Measurements from ENCODE around the gene BACE1.

DNA sequence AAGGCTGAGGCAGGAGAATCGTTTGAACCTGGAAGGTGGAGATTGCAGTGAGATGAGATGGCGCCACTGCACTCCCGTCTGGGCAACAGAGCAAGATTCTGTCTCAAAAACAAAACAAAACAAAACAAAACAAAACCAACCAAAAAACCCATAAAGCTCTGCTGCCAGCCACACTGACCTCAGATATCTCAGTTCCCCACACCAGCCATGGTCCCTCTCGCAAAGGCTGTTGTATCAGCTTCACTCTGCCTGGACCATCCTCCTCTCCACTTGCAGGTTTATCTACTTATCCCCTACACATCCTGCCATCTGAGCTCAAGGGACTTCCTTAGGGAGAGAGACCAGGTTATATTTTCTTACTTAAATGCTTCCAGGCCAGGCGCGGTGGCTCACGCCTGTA is 13.8 kb downstream of the BACE1 start:
- TF ChIP-seq, protein P1, sequence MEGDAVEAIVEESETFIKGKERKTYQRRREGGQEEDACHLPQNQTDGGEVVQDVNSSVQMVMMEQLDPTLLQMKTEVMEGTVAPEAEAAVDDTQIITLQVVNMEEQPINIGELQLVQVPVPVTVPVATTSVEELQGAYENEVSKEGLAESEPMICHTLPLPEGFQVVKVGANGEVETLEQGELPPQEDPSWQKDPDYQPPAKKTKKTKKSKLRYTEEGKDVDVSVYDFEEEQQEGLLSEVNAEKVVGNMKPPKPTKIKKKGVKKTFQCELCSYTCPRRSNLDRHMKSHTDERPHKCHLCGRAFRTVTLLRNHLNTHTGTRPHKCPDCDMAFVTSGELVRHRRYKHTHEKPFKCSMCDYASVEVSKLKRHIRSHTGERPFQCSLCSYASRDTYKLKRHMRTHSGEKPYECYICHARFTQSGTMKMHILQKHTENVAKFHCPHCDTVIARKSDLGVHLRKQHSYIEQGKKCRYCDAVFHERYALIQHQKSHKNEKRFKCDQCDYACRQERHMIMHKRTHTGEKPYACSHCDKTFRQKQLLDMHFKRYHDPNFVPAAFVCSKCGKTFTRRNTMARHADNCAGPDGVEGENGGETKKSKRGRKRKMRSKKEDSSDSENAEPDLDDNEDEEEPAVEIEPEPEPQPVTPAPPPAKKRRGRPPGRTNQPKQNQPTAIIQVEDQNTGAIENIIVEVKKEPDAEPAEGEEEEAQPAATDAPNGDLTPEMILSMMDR (IDR thresholded peaks at IDR 0.05; ENCODE audit: low read length): no peak
- no peak for TF ChIP-seq EZH2 (IDR thresholded peaks at IDR 0.05; ENCODE audit: borderline replicate concordance, low read length)

Data from OCI-LY1 (cell line).